TTC549 (cell line): ENCODE measurements around the gene LILRA5.
"Not testable (repeated sequence)": the region's sequence is repeated elsewhere in the genome, so short reads cannot be mapped to it uniquely, and the experiment has no call there.

Experiments used
- FAIRE-seq: peaks from 2 replicates; lab custom pipeline; 2012; peaks lifted over from hg19 to GRCh38; lab: Jason Lieb, UNC

Gene LILRA5

DNA sequence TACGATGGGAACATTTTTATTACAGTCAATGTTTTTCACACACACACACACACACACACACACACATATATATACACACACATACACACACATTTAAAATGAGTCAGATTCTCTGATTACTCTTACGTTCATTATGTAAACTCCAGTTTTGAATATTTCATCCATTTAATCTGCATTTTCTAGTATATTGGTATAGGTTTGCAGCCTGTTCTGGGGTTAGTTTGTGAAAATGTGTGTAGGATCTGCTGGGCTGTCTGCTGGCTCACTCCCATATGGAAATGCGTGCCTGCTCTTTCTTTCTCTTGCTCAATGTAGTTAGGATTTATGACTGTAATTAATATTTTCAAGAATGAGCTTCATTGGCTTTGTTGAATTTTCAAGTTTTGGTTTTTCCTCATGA, 39.1 kb downstream of the LILRA5 start:
- FAIRE-seq, result no peak

DNA sequence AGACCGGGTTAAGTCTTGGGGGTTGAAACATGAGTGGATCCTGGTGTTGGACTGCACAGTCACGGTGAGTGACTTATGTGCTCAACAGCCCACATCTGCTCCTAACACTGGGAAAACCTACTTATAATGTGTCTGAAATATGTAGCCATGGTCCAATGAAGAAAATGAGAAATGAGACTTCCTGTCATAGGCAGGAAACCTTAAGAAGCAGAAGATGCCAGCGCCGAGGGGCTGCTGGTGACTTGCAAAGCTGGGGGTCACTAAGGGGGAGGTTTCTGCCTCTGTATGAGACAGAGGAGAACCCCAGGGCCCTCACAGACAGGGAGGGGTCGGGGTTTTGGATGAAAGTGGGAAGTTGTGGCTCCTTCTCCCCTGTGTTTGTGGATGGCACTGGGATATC, 40.8 kb downstream of the LILRA5 start:
- not testable (repeated sequence) for FAIRE-seq

GRCh38 chr19:54271587-54271986, 41.4 kb downstream of the LILRA5 start:
- FAIRE-seq, result not testable (repeated sequence)

DNA sequence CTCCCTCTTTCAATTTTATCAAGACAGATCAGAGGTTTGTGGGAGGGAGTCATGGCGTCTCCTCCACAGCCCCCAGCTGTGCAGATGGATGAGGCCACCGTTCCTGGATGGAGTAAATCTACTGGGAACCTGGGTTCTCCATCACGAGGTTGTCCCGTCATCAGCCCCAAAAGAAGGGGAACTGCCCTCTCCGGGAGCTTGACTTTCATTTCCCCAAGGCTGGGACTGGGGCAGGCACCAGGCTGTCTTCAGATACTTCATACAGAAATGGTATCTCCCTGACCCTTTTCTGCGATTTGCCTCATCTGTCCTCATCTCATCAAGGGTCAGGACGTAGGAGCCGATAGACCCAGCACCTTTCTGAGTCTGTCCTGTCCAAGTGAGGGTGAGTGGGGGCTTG, 41.9 kb downstream of the LILRA5 start:
- FAIRE-seq, result no peak

- no peak for FAIRE-seq
Measured at GRCh38 chr19:54268936-54269335, 44.0 kb downstream of the LILRA5 start.

DNA sequence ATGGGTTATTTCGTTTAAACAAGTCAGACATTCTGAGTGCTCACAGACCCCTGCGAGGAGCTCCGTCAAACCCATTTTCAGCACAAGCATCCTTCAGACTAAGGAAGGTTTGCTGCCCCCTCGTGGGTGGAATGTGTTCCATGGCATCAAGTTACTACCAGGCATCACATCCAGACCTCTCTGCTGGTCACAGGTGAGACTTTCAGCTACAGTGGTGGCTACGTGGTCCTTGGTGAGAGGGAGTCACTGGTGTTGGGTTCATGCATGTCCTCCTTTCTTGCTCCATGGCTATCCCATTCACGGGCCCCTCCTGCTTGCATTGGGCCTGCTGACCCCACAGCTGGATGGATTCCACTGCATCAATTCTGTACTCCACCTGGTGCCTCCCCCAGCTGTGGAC, 46.8 kb downstream of the LILRA5 start:
- no peak for FAIRE-seq

- no peak for FAIRE-seq
Measured at GRCh38 chr19:54262470-54262869, 50.5 kb downstream of the LILRA5 start.

DNA sequence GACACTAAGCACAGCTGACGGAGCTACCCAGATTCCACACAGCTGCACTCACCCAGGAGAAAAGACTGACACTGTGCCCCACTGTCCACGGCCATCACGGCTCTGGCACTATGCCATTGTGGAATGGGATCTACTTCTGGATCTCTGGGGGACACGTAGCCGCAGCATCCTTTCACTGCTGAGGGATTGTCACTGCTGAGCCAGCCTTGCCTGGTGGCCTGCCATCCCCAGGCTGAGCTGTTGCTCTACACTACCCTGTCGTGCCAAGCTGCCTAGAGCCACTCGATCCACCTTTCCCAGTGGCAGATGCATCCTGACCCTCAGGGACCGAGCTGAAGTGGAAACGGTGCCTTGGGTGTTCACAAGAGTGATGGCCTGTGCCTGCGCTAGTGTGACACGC, 50.9 kb downstream of the LILRA5 start:
- FAIRE-seq, result no peak

- no peak for FAIRE-seq
Measured at GRCh38 chr19:54257116-54257480, 55.9 kb downstream of the LILRA5 start, which contains the start of gene LILRB5. TSS of gene LILRB5 (minus strand) at chr19:54257273. CDS start at chr19:54257193, 80 bp downstream.
